ENCODE data around the gene ANKRD9. TPM values are rescaled to one million over a fixed set of nuclear protein-coding genes. Genes with fewer than 3 reads are reported as not detected.

Gene ANKRD9
- total RNA-seq, 1 experiment from 2014 or later: 0.04 TPM

DNA sequence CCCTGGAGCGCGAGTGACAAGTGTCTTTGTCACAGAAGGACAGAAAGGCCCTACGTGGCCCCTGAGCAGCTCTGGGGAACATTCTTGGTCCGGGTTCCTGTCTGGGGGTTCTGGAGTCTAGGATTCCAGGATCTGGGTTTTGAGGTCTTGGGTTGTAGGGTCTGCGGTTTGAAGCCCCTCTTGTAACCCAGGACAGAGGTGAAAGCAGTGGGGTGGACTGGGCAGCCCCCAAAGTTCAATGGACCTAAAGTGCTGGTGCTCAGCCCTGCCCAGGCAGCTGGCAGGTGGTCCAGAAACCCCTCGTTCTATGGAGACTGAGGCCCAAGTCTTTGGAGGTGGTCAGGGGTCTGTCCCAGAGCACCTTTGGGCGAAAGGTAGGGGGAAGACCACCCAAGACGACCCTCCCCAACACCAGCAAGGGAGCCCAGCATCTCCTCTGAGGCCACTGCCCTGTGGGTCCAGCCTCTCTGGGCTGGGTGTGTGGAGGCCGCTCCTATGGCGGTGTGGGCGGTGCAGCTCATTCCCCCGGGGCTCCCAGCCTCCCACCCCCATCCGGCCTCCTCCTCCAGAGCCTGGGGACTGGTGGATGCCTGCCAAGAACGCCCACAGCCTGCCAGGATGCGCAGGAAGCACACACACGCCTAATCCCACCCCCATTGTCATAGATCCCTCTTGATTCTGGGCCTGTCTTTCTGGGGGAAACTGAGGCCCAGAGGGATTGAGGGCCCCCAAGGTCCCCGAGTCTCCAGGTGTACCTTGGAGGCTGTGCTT is 30.2 kb upstream of the ANKRD9 start:
- Histone ChIP-seq H3K27me3 (ENCODE audit: low read length) (peaks cover 5% of the 10 kb centered on the region; the same call in 1 of the 2 replicates), H3K9ac (ENCODE audit: low read length) (no peak overlapping the region), H3K27ac (ENCODE audit: low read length) (no peak overlapping the region), H3K9me3 (ENCODE audit: low read length) (no peaks in the 10 kb centered on the region), H3K9me2 (replicated peaks; ENCODE audit: insufficient read depth, low read length) (no peaks in the 10 kb centered on the region), H3K36me3 (ENCODE audit: insufficient read depth, low read length) (no peaks in the 10 kb centered on the region), H3K79me2 (ENCODE audit: low read length) (no peaks in the 10 kb centered on the region), H3K4me2 (ENCODE audit: low read depth, low read length, poor library complexity, severe bottlenecking) (no peak overlapping the region), H4K20me1 (ENCODE audit: insufficient read depth, low read depth, low read length) (no peaks in the 10 kb centered on the region), H3K4me3 (ENCODE audit: low read length) (no peak overlapping the region), H2AFZ (ENCODE audit: low read length) (no peak overlapping the region), H3K4me1 (ENCODE audit: low read length) (peaks cover 19% of the 10 kb centered on the region)
- no peak for DNase-seq

DNA sequence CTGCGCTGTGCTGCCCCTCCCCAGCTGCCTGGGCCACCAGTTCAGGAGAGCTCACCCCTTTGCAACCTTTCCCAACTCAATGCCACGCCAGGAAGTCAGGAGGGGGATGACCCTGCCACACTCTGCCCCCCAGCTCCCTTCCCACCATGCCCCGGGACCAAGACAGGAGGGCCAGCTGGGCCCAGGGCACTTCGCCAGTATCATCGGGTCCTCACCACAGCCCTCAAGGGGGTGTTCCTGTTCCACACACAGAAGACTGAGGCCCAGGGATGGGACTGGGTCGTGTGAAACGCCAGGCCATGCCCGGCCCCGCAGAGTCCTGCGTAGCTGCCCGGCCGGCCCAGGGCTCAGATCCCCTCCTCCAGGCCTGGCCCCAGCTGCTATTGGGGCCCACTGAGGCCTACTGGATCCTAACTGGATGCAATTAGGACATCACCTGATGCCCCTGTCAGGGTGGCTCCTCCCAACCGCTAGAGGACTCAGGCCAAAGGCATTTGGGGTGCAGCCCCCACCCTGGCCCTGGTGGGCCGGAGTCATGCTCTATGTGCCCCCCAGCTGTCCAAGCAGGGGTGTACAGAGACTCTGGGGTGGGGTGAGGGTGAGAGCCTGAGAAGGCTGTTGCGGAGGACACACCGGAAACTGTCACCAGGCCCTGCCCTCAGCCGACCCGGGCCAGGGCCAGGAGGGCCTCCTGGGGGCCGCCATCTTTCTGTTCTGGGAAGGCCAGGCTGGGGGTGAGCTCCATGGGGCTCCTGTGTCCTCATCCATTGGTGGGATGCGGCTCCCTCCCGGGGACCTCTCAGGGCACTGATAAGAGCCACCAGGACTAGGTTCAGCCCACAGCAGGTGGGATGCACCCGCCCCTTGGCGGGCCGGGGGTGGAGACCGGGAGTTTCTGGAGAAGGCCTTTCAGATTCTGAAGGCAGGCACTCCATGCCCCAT is 29.3 kb upstream of the ANKRD9 start:
- no peak overlapping the region for H3K9ac ChIP-seq (ENCODE audit: low read length)
- DNase-seq: no peak
- no peak overlapping the region for H3K27ac ChIP-seq (ENCODE audit: low read length)
- no peaks in the 10 kb centered on the region for H3K79me2 ChIP-seq (ENCODE audit: low read length)
- H3K4me2 ChIP-seq (ENCODE audit: low read depth, low read length, poor library complexity, severe bottlenecking): no peak overlapping the region
- no peaks in the 10 kb centered on the region for H3K9me3 ChIP-seq (ENCODE audit: low read length)
- no peak overlapping the region for H3K4me3 ChIP-seq (ENCODE audit: low read length)
- no peak overlapping the region for H2AFZ ChIP-seq (ENCODE audit: low read length)
- no peaks in the 10 kb centered on the region for H3K9me2 ChIP-seq (replicated peaks; ENCODE audit: insufficient read depth, low read length)
- H3K36me3 ChIP-seq (ENCODE audit: insufficient read depth, low read length): no peaks in the 10 kb centered on the region
- H4K20me1 ChIP-seq (ENCODE audit: insufficient read depth, low read depth, low read length): no peaks in the 10 kb centered on the region
- no peaks in the 10 kb centered on the region; the same call in 1 of the 2 replicates for H3K27me3 ChIP-seq (ENCODE audit: low read length)
- H3K4me1 ChIP-seq (ENCODE audit: low read length): peaks cover 11% of the 10 kb centered on the region

DNA sequence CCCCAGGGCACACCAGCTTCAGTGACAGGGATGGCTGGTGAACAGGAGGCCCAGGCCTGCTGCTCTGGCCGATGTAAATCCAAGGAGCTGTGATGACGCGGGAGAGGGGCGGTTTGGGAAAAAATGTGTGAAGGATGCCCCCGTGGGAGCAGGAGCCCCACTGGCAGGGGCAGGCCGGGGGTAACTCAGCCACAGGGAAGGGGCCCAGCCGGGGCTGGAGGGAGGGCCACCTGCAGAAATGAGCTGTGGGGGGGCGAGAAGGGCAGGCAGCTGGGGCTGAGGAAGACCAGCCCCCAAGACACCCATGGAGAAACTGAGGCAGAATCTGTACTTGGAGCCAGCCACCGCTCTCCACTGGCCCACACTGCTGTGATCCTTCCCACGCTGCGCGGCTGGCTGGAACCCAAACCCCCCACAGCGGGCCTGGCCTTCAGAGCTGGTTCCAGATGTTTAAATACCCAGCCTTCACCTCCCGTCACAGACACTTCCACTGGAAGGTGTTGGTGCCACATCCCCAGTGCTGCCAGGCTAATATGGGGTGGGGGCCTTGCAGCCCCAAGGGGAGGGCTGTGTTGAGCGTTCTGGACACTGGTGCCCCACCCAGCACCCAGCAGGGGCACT is 28.5 kb upstream of the ANKRD9 start:
- H3K9me2 ChIP-seq (replicated peaks; ENCODE audit: insufficient read depth, low read length): no peaks in the 10 kb centered on the region
- H3K4me2 ChIP-seq (ENCODE audit: low read depth, low read length, poor library complexity, severe bottlenecking): no peak overlapping the region
- H3K79me2 ChIP-seq (ENCODE audit: low read length): no peaks in the 10 kb centered on the region
- H3K4me3 ChIP-seq (ENCODE audit: low read length): no peak overlapping the region
- no peaks in the 10 kb centered on the region for H3K9me3 ChIP-seq (ENCODE audit: low read length)
- H3K27ac ChIP-seq (ENCODE audit: low read length): no peak overlapping the region
- no peak overlapping the region for H2AFZ ChIP-seq (ENCODE audit: low read length)
- H3K27me3 ChIP-seq (ENCODE audit: low read length): no peaks in the 10 kb centered on the region
- H3K9ac ChIP-seq (ENCODE audit: low read length): no peak overlapping the region
- H4K20me1 ChIP-seq (ENCODE audit: insufficient read depth, low read depth, low read length): no peaks in the 10 kb centered on the region
- H3K4me1 ChIP-seq (ENCODE audit: low read length): peaks cover 11% of the 10 kb centered on the region
- no peak for DNase-seq
- no peaks in the 10 kb centered on the region for H3K36me3 ChIP-seq (ENCODE audit: insufficient read depth, low read length)

DNA sequence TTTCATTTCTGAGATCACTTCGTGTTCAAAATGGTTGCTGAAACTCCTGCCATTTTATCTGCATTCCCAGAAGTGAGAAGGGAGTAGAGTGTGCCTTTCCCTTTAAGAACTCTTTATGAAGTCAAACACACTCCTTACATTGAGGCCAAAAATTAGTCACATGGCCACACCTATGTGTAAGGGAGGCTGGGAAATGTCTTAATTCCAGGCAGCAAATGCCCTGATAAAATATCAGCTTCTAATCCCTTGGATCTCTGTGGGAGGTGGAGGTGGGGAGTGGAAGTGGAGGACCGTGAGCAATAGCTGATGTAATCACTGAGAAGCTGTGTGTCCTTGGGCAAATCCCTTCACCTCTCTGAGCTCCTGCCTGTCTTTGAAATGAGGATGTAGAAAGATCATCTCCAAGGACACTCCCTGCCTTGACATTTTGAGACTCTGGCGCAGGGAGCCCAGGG is 22.7 kb upstream of the ANKRD9 start:
- Histone ChIP-seq H3K4me2 (ENCODE audit: low read depth, low read length, poor library complexity, severe bottlenecking) (no peak overlapping the region), H3K9me3 (ENCODE audit: low read length) (no peaks in the 10 kb centered on the region), H2AFZ (ENCODE audit: low read length) (no peak overlapping the region), H3K27me3 (ENCODE audit: low read length) (no peaks in the 10 kb centered on the region), H4K20me1 (ENCODE audit: insufficient read depth, low read depth, low read length) (no peaks in the 10 kb centered on the region), H3K4me1 (ENCODE audit: low read length) (peaks cover 11% of the 10 kb centered on the region), H3K27ac (ENCODE audit: low read length) (no peak overlapping the region), H3K4me3 (ENCODE audit: low read length) (no peak overlapping the region), H3K9ac (ENCODE audit: low read length) (no peak overlapping the region), H3K79me2 (ENCODE audit: low read length) (no peaks in the 10 kb centered on the region), H3K9me2 (replicated peaks; ENCODE audit: insufficient read depth, low read length) (no peaks in the 10 kb centered on the region), H3K36me3 (ENCODE audit: insufficient read depth, low read length) (no peaks in the 10 kb centered on the region)
- DNase-seq: no peak

DNA sequence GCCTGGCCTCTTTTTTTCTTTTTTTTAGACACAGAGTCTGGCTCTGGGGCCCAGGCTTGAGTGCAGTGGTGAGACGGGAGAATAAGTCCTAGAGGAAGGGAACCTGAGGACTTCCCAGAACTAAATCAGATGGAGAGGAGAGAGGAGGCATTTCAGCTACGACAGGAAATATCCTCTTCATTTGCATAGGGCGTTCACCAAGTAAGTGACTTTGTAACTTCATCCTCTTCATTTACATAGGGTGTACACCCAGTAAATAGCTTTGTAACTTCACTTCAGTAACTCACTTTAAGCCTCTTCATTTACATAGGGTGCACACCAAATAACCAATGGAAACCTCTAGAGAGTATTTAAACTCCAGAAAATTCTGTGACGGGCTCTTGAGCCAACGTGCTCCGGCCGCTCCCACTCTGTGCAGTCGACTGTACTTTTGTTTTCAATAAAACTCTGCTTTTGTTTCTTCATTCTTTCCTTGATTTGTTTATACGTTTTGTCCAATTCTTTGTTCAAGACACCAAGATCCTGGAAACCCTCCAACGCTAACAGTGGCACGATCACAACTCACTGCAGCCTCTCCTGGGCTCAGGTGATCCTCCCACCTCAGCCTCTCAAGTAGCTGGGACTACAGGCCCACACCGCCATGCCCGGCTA is 21.4 kb upstream of the ANKRD9 start:
- H3K27me3 ChIP-seq (ENCODE audit: low read length): no peaks in the 10 kb centered on the region
- no peaks in the 10 kb centered on the region for H4K20me1 ChIP-seq (ENCODE audit: insufficient read depth, low read depth, low read length)
- no peak overlapping the region for H3K9ac ChIP-seq (ENCODE audit: low read length)
- peaks cover 9% of the 10 kb centered on the region for H3K4me1 ChIP-seq (ENCODE audit: low read length)
- no peaks in the 10 kb centered on the region for H3K79me2 ChIP-seq (ENCODE audit: low read length)
- H3K4me3 ChIP-seq (ENCODE audit: low read length): peak overlapping the region; percentile 17; the same call in 1 of the 2 replicates
- H3K36me3 ChIP-seq (ENCODE audit: insufficient read depth, low read length): no peaks in the 10 kb centered on the region
- peak; percentile 75 for DNase-seq
- no peak overlapping the region for H3K27ac ChIP-seq (ENCODE audit: low read length)
- no peak overlapping the region for H2AFZ ChIP-seq (ENCODE audit: low read length)
- H3K9me2 ChIP-seq (replicated peaks; ENCODE audit: insufficient read depth, low read length): no peaks in the 10 kb centered on the region
- H3K4me2 ChIP-seq (ENCODE audit: low read depth, low read length, poor library complexity, severe bottlenecking): peak overlapping the region; percentile 53
- no peaks in the 10 kb centered on the region for H3K9me3 ChIP-seq (ENCODE audit: low read length)

DNA sequence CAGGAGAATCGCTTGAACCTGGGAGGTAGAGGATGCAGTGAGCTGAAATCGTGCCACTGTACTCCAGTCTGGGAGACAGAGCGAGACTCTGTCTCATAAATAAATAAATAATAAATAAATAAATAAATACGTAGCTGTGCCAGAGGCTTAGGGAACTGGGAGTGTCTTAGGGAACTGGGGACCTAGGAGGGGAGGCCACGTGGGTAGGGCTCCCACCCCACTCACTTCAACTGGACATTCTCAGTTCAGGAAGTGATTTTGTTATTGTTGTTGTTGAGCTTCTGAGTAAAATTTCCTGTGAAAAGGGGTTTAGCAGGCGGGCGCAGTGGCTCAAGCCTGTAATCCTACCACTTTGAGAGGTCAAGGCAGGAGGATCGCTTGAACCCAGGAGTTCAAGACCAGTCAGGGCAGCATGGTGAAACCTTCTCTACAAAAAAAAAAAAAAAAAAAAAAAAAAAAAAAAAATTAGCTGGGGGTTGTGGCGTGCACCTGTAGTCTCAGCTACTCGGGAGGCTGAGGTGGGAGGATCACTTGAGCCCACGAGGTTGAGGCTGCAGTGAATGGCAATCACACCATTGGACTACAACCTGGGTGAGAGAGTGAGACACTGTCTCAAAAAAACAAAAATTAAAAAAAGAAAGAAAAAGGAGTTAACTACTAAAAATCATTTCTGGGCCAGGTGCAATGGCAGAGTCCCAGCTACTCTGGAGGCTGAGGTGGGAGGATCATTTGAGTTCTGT is 19.0 kb upstream of the ANKRD9 start:
- Histone ChIP-seq H3K9me3 (ENCODE audit: low read length) (no peaks in the 10 kb centered on the region), H3K79me2 (ENCODE audit: low read length) (no peaks in the 10 kb centered on the region), H3K4me1 (ENCODE audit: low read length) (peaks cover 28% of the 10 kb centered on the region), H3K27me3 (ENCODE audit: low read length) (no peaks in the 10 kb centered on the region), H3K9ac (ENCODE audit: low read length) (no peak overlapping the region), H2AFZ (ENCODE audit: low read length) (no peak overlapping the region), H3K36me3 (ENCODE audit: insufficient read depth, low read length) (no peaks in the 10 kb centered on the region), H3K9me2 (replicated peaks; ENCODE audit: insufficient read depth, low read length) (no peaks in the 10 kb centered on the region), H3K4me2 (ENCODE audit: low read depth, low read length, poor library complexity, severe bottlenecking) (no peak overlapping the region), H3K27ac (ENCODE audit: low read length) (no peak overlapping the region), H4K20me1 (ENCODE audit: insufficient read depth, low read depth, low read length) (no peaks in the 10 kb centered on the region), H3K4me3 (ENCODE audit: low read length) (no peak overlapping the region)
- DNase-seq: no peak

DNA sequence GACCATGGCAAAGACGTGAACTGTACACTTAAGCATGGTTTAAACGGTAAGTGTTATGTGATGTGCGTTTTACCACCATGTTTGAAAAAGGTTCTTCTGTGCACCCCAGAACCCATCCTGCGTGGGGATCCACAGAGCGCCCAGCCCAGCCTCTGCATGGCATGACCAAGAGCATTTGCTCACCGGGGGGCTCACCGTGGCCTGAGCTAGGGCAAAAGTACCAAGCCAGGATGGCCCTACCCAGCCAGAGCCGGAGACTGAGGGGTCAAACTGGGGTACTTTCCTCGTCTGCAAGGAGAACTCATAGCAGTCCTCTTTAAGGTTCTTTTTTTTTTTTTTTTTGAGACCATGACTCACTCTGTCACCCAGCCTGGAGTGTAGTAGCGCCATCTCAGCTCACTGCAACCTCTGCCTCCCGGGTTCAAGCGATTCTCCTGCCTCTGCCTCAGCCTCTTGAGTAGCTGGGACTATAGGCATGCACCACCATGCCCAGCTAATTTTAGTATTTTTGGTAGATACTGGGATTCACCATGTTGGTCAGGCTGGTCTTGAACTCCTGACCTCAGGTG is 16.4 kb upstream of the ANKRD9 start:
- no peak for DNase-seq
- Histone ChIP-seq H3K4me1 (ENCODE audit: low read length) (peaks cover 25% of the 10 kb centered on the region), H3K9me2 (replicated peaks; ENCODE audit: insufficient read depth, low read length) (no peaks in the 10 kb centered on the region), H3K4me3 (ENCODE audit: low read length) (peak overlapping the region; percentile 84), H3K36me3 (ENCODE audit: insufficient read depth, low read length) (no peaks in the 10 kb centered on the region), H3K4me2 (ENCODE audit: low read depth, low read length, poor library complexity, severe bottlenecking) (peak overlapping the region; percentile 99), H3K27ac (ENCODE audit: low read length) (no peak overlapping the region), H2AFZ (ENCODE audit: low read length) (peak overlapping the region; percentile 91; the same call in 1 of the 2 replicates), H3K9ac (ENCODE audit: low read length) (peak overlapping the region; percentile 76), H3K27me3 (ENCODE audit: low read length) (no peaks in the 10 kb centered on the region), H4K20me1 (ENCODE audit: insufficient read depth, low read depth, low read length) (no peaks in the 10 kb centered on the region), H3K9me3 (ENCODE audit: low read length) (no peaks in the 10 kb centered on the region), H3K79me2 (ENCODE audit: low read length) (no peaks in the 10 kb centered on the region)

Measured in Karpas-422 (cell line).